Testis (tissue), 3 donors: ENCODE measurements around the gene XYLT1. TPM values are rescaled to one million over a fixed set of nuclear protein-coding genes. Genes with fewer than 3 reads are reported as not detected.

Experiments used
- DNase-seq: peaks from one replicate; pipeline ENCODE4 v3.0.0-alpha.2; 2019
- H3K27ac ChIP-seq, 2 donors: fragments of 200-600 bp; sonication (generic); one replicate each; pipeline ENCODE4 v1.5.1; 2019
- H3K27me3 ChIP-seq: fragments of 200-600 bp; sonication (generic); one replicate; pipeline ENCODE4 v1.5.1; 2019
- H3K36me3 ChIP-seq: fragments of 200-600 bp; sonication (generic); one replicate; pipeline ENCODE4 v1.5.1; 2017; ENCODE audit warnings: low read depth; ENCODE audit errors: missing control alignments
- H3K4me1 ChIP-seq: fragments of 200-600 bp; sonication (generic); one replicate; pipeline ENCODE4 v1.5.1; 2019
- H3K4me3 ChIP-seq, 2 donors: fragments of 200-600 bp; sonication (generic); one replicate each; pipeline ENCODE4 v1.5.1; 2017 to 2019
- H3K9me3 ChIP-seq: fragments of 200-600 bp; sonication (generic); one replicate; pipeline ENCODE4 v1.5.1; 2017
- CTCF ChIP-seq, 3 experiments: fragments of 450-650 bp in 2 of 3; fragments of 200-600 bp in 1 of 3; sonication (generic) in 1 of 3; IDR thresholded peaks; one replicate each; pipeline ENCODE4 v1.5.1; 2016 to 2019; ENCODE audit warnings: antibody characterized with exemption in 3 of 3, mild to moderate bottlenecking in 2 of 3, moderate library complexity in 1 of 3
- POLR2A ChIP-seq: fragments of 450-650 bp; IDR thresholded peaks from one replicate; pipeline ENCODE4 v1.6.1; 2017; ENCODE audit warnings: antibody characterized with exemption, mild to moderate bottlenecking, moderate library complexity
- WGBS, 2 donors: methylation state at CpG; one replicate each; pipeline ENCODE4 v1.1.5; 2018; 5-methylcytosine and 5-hydroxymethylcytosine counted together
- intact Hi-C: fragments of 100-400 bp; cut with DNase I; formaldehyde crosslinking; loops from one replicate; pipeline ENCODE4 v1.15.1; 2023; ENCODE audit warnings: low total_unique reads
- polyA plus RNA-seq: library from polyadenylated mRNA; stranded (reverse); fragments of 350-450 nt; fragmentation: Illumina TruSeq; extraction: RNeasy Lipid Tissue Mini Kit (QIAGEN cat#74804); gene quantifications from one replicate; pipeline ENCODE4 v1.2.3, GENCODE V29; 2014; ENCODE audit warnings: low read depth, low replicate concordance; ENCODE audit not compliant: insufficient read depth
- total RNA-seq, 2 donors: library from RNA; depleted of rRNA; stranded (reverse); fragments of >200 nt; gene quantifications; one replicate each; pipeline ENCODE4 v1.2.3, GENCODE V29; 2016

Gene XYLT1
- total and polyA plus RNA-seq, 3 donors from 2014 or later = 6.5 to 20.7 (median 13.6) TPM

GRCh38 chr16:17471719-17472461, 1.1 kb upstream of the XYLT1 start:
- Histone ChIP-seq H3K4me1 (peaks cover 19% of the 10 kb centered on the region), H3K27ac (peak overlapping the region; percentile 68 to 89), H3K4me3 (peak overlapping the region in 1 of 2 donors; percentile 42), H3K9me3 (no peaks in the 10 kb centered on the region), H3K36me3 (no peaks in the 10 kb centered on the region), H3K27me3 (no peaks in the 10 kb centered on the region)
- WGBS, 2 donors = 57 to 64% methylated on average over 15 of the region's 15 CpGs
- intact Hi-C loops = no loop called here
- TF ChIP-seq POLR2A (no peak), CTCF (IDR thresholded peaks at IDR 0.05) (no peak)
- DNase-seq = no peak

GRCh38 chr16:17470182-17470907, 415 bp downstream of the XYLT1 start:
- H3K4me3 ChIP-seq = peak overlapping the region; percentile 66 to 72
- H3K9me3 ChIP-seq = no peaks in the 10 kb centered on the region
- DNase-seq = no peak
- intact Hi-C loops = no loop called here
- H3K27ac ChIP-seq = peak overlapping the region; percentile 71 to 89
- H3K27me3 ChIP-seq = no peaks in the 10 kb centered on the region
- no peaks in the 10 kb centered on the region for H3K36me3 ChIP-seq
- no peak for TF ChIP-seq POLR2A
- no peak for TF ChIP-seq CTCF (IDR thresholded peaks at IDR 0.05)
- 0% methylated on average over 18 to 56 of the region's 95 CpGs for WGBS, 2 donors
- peaks cover 19% of the 10 kb centered on the region for H3K4me1 ChIP-seq

- WGBS, 2 donors = 3 to 4% methylated on average over 8 to 16 of the region's 16 CpGs
Observed at GRCh38 chr16:17469741-17470181, 999 bp downstream of the XYLT1 start.

GRCh38 chr16:17469011-17469740, 1.6 kb downstream of the XYLT1 start:
- intact Hi-C loops = no loop called here
- no peak for DNase-seq
- no peaks in the 10 kb centered on the region for H3K36me3 ChIP-seq
- H3K27ac ChIP-seq = peak overlapping the region in 1 of 2 donors; percentile 89
- no peaks in the 10 kb centered on the region for H3K9me3 ChIP-seq
- H3K27me3 ChIP-seq = no peaks in the 10 kb centered on the region
- H3K4me3 ChIP-seq = peak overlapping the region; percentile 66 to 72
- WGBS, 2 donors = 8 to 17% methylated on average over 13 to 18 of the region's 18 CpGs
- peaks cover 12% of the 10 kb centered on the region for H3K4me1 ChIP-seq
- TF ChIP-seq POLR2A (no peak), CTCF (IDR thresholded peaks at IDR 0.05) (no peak)

More at GRCh38 chr16:17469741-17470181, 999 bp downstream of the XYLT1 start:
- intact Hi-C loops = no loop called here
- no peaks in the 10 kb centered on the region for H3K27me3 ChIP-seq
- TF ChIP-seq POLR2A (no peak), CTCF (IDR thresholded peaks at IDR 0.05) (no peak)
- no peaks in the 10 kb centered on the region for H3K36me3 ChIP-seq
- DNase-seq = no peak
- peaks cover 18% of the 10 kb centered on the region for H3K4me1 ChIP-seq
- H3K9me3 ChIP-seq = no peaks in the 10 kb centered on the region
- H3K27ac ChIP-seq = peak overlapping the region; percentile 71 to 89
- H3K4me3 ChIP-seq = peak overlapping the region; percentile 66 to 72
